Measurements from ENCODE around the gene TUT4. TPM values are rescaled to one million over a fixed set of nuclear protein-coding genes. Genes with fewer than 3 reads are reported as not detected.
"Not testable (repeated sequence)": the region's sequence is repeated elsewhere in the genome, so short reads cannot be mapped to it uniquely, and the experiment has no call there.

TUT4 gene
- total and polyA plus RNA-seq, 2 donors (not counting 3 experiments of a cell fraction or from before 2014, with no cell fraction given) = 24.7 to 41.2 TPM

GRCh38 chr1:52579415-52579814 is 26.5 kb upstream of the TUT4 start:
- H3K27ac ChIP-seq (ENCODE audit: insufficient read depth, low read depth, low read length) = no peak overlapping the region
- ChIA-PET CTCF (no interaction called here), POLR2A (no interaction called here)
- dilution Hi-C loops (cut with MboI; ENCODE audit: extremely low pct_ligation_motif_present, low sequenced_read_pairs) (no loop called here), intact Hi-C loops (cut with micrococcal nuclease) (no loop called here)
- no peaks in the 10 kb centered on the region for H3K79me2 ChIP-seq (ENCODE audit: control insufficient read depth, insufficient read depth, low read length)
- peaks cover 9 to 12% of the 10 kb centered on the region in 2 experiments for H3K27me3 ChIP-seq (ENCODE audit: control insufficient read depth in 2 of 2, insufficient read depth in 2 of 2, low read length in 2 of 2)
- FAIRE-seq (no peak), DNase-seq (ENCODE audit: low read depth, low spot score) (no peak)
- H3K9me1 ChIP-seq (replicated peaks; ENCODE audit: control insufficient read depth, extremely low read depth, insufficient read depth, low read length) = no peaks in the 10 kb centered on the region
- no peaks in the 10 kb centered on the region for H3K9me3 ChIP-seq (replicated peaks; ENCODE audit: control insufficient read depth, insufficient read depth, low read length)
- H3K4me2 ChIP-seq (ENCODE audit: insufficient read depth, low read length) = no peak overlapping the region
- H2AFZ ChIP-seq (ENCODE audit: low read depth, low read length) = no peak overlapping the region
- H3K9ac ChIP-seq (replicated peaks; ENCODE audit: extremely low read depth, insufficient read depth, low read length) = no peak overlapping the region
- BruUV-seq (replicated peaks) = no TSS peak
- H4K20me1 ChIP-seq (replicated peaks; ENCODE audit: control insufficient read depth, extremely low read depth, insufficient read depth, low read length) = no peaks in the 10 kb centered on the region
- H3K36me3 ChIP-seq (ENCODE audit: control insufficient read depth in 2 of 2, extremely low read depth in 1 of 2, insufficient read depth in 2 of 2, low read length in 2 of 2) = no peaks in the 10 kb centered on the region
- peaks cover under 1% of the 10 kb centered on the region for H3K4me1 ChIP-seq (ENCODE audit: control insufficient read depth, extremely low read depth, insufficient read depth, low read length)
- TF ChIP-seq GATA2 (IDR thresholded peaks at IDR 0.05; ENCODE audit: insufficient read depth, insufficient read length, low read depth, low read length) (no peak), POLR2AphosphoS5 (IDR thresholded peaks at IDR 0.05; ENCODE audit: insufficient read depth, low read depth, low read length) (no peak), MAX (IDR thresholded peaks at IDR 0.05; ENCODE audit: insufficient read depth, insufficient read length) (no peak), POLR2A (IDR thresholded peaks at IDR 0.05; ENCODE audit: low read depth, low read length) (no peak), FOS (IDR thresholded peaks at IDR 0.05; ENCODE audit: borderline replicate concordance, insufficient read depth, low read length) (no peak)
- no peak overlapping the region for H3K4me3 ChIP-seq (replicated peaks in 1 of 3; ENCODE audit: insufficient read depth in 1 of 3, low read depth in 1 of 3, low read length in 3 of 3)

- H3K9me3 ChIP-seq (replicated peaks; ENCODE audit: control insufficient read depth, insufficient read depth, low read length); FAIRE-seq; H3K4me3 ChIP-seq (replicated peaks in 1 of 3; ENCODE audit: insufficient read depth in 1 of 3, low read depth in 1 of 3, low read length in 3 of 3); DNase-seq (ENCODE audit: low read depth, low spot score); H3K4me2 ChIP-seq (ENCODE audit: insufficient read depth, low read length); H2AFZ ChIP-seq (ENCODE audit: low read depth, low read length); H3K27ac ChIP-seq (ENCODE audit: insufficient read depth, low read depth, low read length); H3K4me1 ChIP-seq (ENCODE audit: control insufficient read depth, extremely low read depth, insufficient read depth, low read length); dilution Hi-C loops (cut with MboI; ENCODE audit: extremely low pct_ligation_motif_present, low sequenced_read_pairs); BruUV-seq (replicated peaks); H3K9ac ChIP-seq (replicated peaks; ENCODE audit: extremely low read depth, insufficient read depth, low read length); H4K20me1 ChIP-seq (replicated peaks; ENCODE audit: control insufficient read depth, extremely low read depth, insufficient read depth, low read length); H3K79me2 ChIP-seq (ENCODE audit: control insufficient read depth, insufficient read depth, low read length); H3K27me3 ChIP-seq (ENCODE audit: control insufficient read depth in 2 of 2, insufficient read depth in 2 of 2, low read length in 2 of 2); H3K36me3 ChIP-seq (ENCODE audit: control insufficient read depth in 2 of 2, extremely low read depth in 1 of 2, insufficient read depth in 2 of 2, low read length in 2 of 2); CTCF ChIA-PET; POLR2A ChIA-PET; H3K9me1 ChIP-seq (replicated peaks; ENCODE audit: control insufficient read depth, extremely low read depth, insufficient read depth, low read length); intact Hi-C loops (cut with micrococcal nuclease): not testable (repeated sequence)
Observed at GRCh38 chr1:52578066-52578465, 25.2 kb upstream of the TUT4 start.

Data from endothelial cell of umbilical vein (primary cell).